GM21576 (cell line): ENCODE results near the gene OCA2.
"Not testable (repeated sequence)": the region's sequence is repeated elsewhere in the genome, so short reads cannot be mapped to it uniquely, and the experiment has no call there.

Experiments
- ATAC-seq: cut with Tn5 transposase; IDR thresholded peaks from one replicate; pipeline ENCODE4 v1.9.1; 2021; ENCODE audit warnings: mild to moderate bottlenecking, moderate library complexity; ENCODE audit not compliant: unreplicated experiment

OCA2 gene

GRCh38 chr15:28121577-28121976 is 22.5 kb upstream of the OCA2 start:
- ATAC-seq: not testable (repeated sequence)

- no peak for ATAC-seq
Observed at GRCh38 chr15:28120359-28120640, 21.2 kb upstream of the OCA2 start.

GRCh38 chr15:28118531-28118930 is 19.4 kb upstream of the OCA2 start:
- no peak for ATAC-seq

- no peak for ATAC-seq
Observed at GRCh38 chr15:28118083-28118482, 19.0 kb upstream of the OCA2 start.

GRCh38 chr15:28117432-28117990 is 18.4 kb upstream of the OCA2 start:
- ATAC-seq: no peak

- no peak for ATAC-seq
Observed at GRCh38 chr15:28116521-28117431, 17.7 kb upstream of the OCA2 start.

GRCh38 chr15:28115871-28116270 is 16.8 kb upstream of the OCA2 start:
- ATAC-seq: no peak

GRCh38 chr15:28114721-28115622 is 15.9 kb upstream of the OCA2 start:
- no peak for ATAC-seq

- ATAC-seq: no peak
Observed at GRCh38 chr15:28114114-28114455, 15.0 kb upstream of the OCA2 start.

- no peak for ATAC-seq
Observed at GRCh38 chr15:28113394-28114113, 14.4 kb upstream of the OCA2 start.

- ATAC-seq: no peak
Observed at GRCh38 chr15:28112962-28113361, 13.8 kb upstream of the OCA2 start.

- no peak for ATAC-seq
Observed at GRCh38 chr15:28112101-28112760, 13.1 kb upstream of the OCA2 start.

- no peak for ATAC-seq
Observed at GRCh38 chr15:28111543-28111942, 12.4 kb upstream of the OCA2 start.

- no peak for ATAC-seq
Observed at GRCh38 chr15:28110481-28110881, 11.4 kb upstream of the OCA2 start.

GRCh38 chr15:28109626-28110455 is 10.7 kb upstream of the OCA2 start:
- no peak for ATAC-seq

GRCh38 chr15:28107904-28108275 is 8.8 kb upstream of the OCA2 start:
- no peak for ATAC-seq

GRCh38 chr15:28107111-28107903 is 8.2 kb upstream of the OCA2 start:
- ATAC-seq: no peak

GRCh38 chr15:28106294-28107110 is 7.4 kb upstream of the OCA2 start:
- ATAC-seq: no peak
